K562 (cell line): ENCODE data around the gene TTYH2. TPM values are rescaled to one million over a fixed set of nuclear protein-coding genes. Genes with fewer than 3 reads are reported as not detected.

ENCODE experiments used
- ATAC-seq: fragments of 200-7000 bp; cut with Tn5 transposase; 3 replicates; pipeline ENCODE4 v1.9.1; 2020; ENCODE audit warnings: moderate library complexity
- BruUV-seq: library from RNA; stranded (reverse); fragments of 400-500 nt; replicated peaks from 2 replicates; lab custom pipeline; 2021; lab: Mats Ljungman, UMichigan
- CTCF ChIA-PET: fragments of 300-600 bp; formaldehyde crosslinking; extraction: SDS; loops from one replicate; lab custom pipeline; 2021; ENCODE audit warnings: low intra/inter-chr PET ratio; lab: Yijun Ruan, JAX
- POLR2A ChIA-PET: fragments of 300-600, 350-650 bp; sonication (Branson Sonifier 250); formaldehyde crosslinking; extraction: SDS; loops from one replicate; lab custom pipeline; 2021; ENCODE audit warnings: antibody characterized with exemption, inconsistent platforms; lab: Yijun Ruan, JAX
- DNase-seq, 4 experiments: peaks; one replicate each; pipeline versions ENCODE4 v3.0.0 to v3.0.0-alpha.2; 2011 to 2018; ENCODE audit warnings: low spot score in 3 of 4, mixed read lengths in 3 of 4; ENCODE audit errors: extremely low read depth in 1 of 4
- FAIRE-seq: peaks from 2 replicates; lab custom pipeline; 2011; peaks lifted over from hg19 to GRCh38; lab: Jason Lieb, UNC
- H2AFZ ChIP-seq: 2 replicates; pipeline ENCODE4 v1.6.0; 2011; ENCODE audit warnings: low read depth, low read length, control low read depth, inconsistent platforms
- H3K27ac ChIP-seq: fragments of 200-600 bp; 3 replicates; pipeline ENCODE4 v1.8.0; 2011; ENCODE audit warnings: low read depth, mild to moderate bottlenecking, control low read depth, inconsistent platforms, low read length, moderate library complexity, mixed read lengths; ENCODE audit errors: extremely low read depth
- H3K27me3 ChIP-seq, 2 experiments: fragments of 300-600 bp in 1 of 2; 2 replicates in 1 of 2; 3 replicates in 1 of 2; pipeline versions ENCODE4 v1.6.0 to v1.8.0; 2011; ENCODE audit warnings: inconsistent platforms in 2 of 2, low read length in 2 of 2, mild to moderate bottlenecking in 1 of 2, mixed read lengths in 1 of 2, moderate library complexity in 1 of 2; ENCODE audit not compliant: control insufficient read depth in 2 of 2, insufficient read depth in 2 of 2
- H3K36me3 ChIP-seq: fragments of 300-600 bp; 3 replicates; pipeline ENCODE4 v1.8.0; 2011; ENCODE audit warnings: mild to moderate bottlenecking, low read length, inconsistent platforms; ENCODE audit not compliant: control insufficient read depth, insufficient read depth
- H3K4me1 ChIP-seq, 2 experiments: fragments of 200-600 bp in 1 of 2; replicated peaks in 1 of 2; 2 replicates in 1 of 2; 3 replicates in 1 of 2; pipeline versions ENCODE4 v1.5.1 to v1.8.0; 2011; ENCODE audit warnings: inconsistent platforms in 2 of 2, low read length in 2 of 2, mild to moderate bottlenecking in 1 of 2, mixed read lengths in 1 of 2, moderate library complexity in 1 of 2; ENCODE audit not compliant: control insufficient read depth in 2 of 2, insufficient read depth in 2 of 2
- H3K4me2 ChIP-seq: 2 replicates; pipeline ENCODE4 v1.6.1; 2011; ENCODE audit warnings: low read length, control low read depth, inconsistent platforms, mixed read lengths; ENCODE audit not compliant: insufficient read depth
- H3K4me3 ChIP-seq: fragments of 200-600 bp; sonication (generic), shearing (Covaris generic); 2 replicates; pipeline ENCODE4 v1.5.1; 2016; ENCODE audit warnings: control low read depth, inconsistent platforms
- H3K79me2 ChIP-seq: fragments of 200-600 bp; 3 replicates; pipeline ENCODE4 v1.8.0; 2011; ENCODE audit warnings: low read length, inconsistent platforms; ENCODE audit not compliant: control insufficient read depth, insufficient read depth
- H3K9ac ChIP-seq, 2 experiments: 2 replicates each; pipeline versions ENCODE4 v1.6.0 to v1.6.1; 2011; ENCODE audit warnings: low read depth in 2 of 2, low read length in 2 of 2, control low read depth in 1 of 2, inconsistent platforms in 1 of 2, mild to moderate bottlenecking in 1 of 2, mixed read lengths in 1 of 2; ENCODE audit not compliant: insufficient read depth in 1 of 2
- H3K9me1 ChIP-seq: one replicate; pipeline ENCODE4 v1.6.0; 2011; ENCODE audit warnings: inconsistent platforms, mild to moderate bottlenecking, low read length, moderate library complexity; ENCODE audit not compliant: control insufficient read depth, insufficient read depth
- H3K9me3 ChIP-seq: replicated peaks from 2 replicates; pipeline ENCODE4 v1.5.1; 2011; ENCODE audit warnings: low read depth, low read length, inconsistent platforms; ENCODE audit not compliant: control insufficient read depth, insufficient read depth
- H4K20me1 ChIP-seq: replicated peaks from 2 replicates; pipeline ENCODE4 v1.6.1; 2011; ENCODE audit warnings: low read length, inconsistent platforms, mixed read lengths; ENCODE audit not compliant: control insufficient read depth, insufficient read depth
- ARID1B ChIP-seq: fragments of 450-650 bp; IDR thresholded peaks from 2 replicates; pipeline ENCODE4 v1.6.1; 2016; ENCODE audit warnings: antibody characterized with exemption, mild to moderate bottlenecking, inconsistent platforms
- BCLAF1 ChIP-seq, 2 experiments: fragments of 450-650 bp in 1 of 2; IDR thresholded peaks; 2 replicates each; pipeline ENCODE4 v1.6.1; 2011 to 2017; ENCODE audit warnings: low read depth in 2 of 2, antibody characterized with exemption in 1 of 2, borderline replicate concordance in 1 of 2, low read length in 1 of 2, mild to moderate bottlenecking in 1 of 2, mixed read lengths in 1 of 2; ENCODE audit not compliant: control insufficient read depth in 1 of 2
- BRCA1 ChIP-seq, 2 experiments: fragments of 450-650 bp in 1 of 2; sonication (generic) in 1 of 2; formaldehyde crosslinking in 1 of 2; IDR thresholded peaks; 2 replicates each; pipeline versions ENCODE4 v1.5.0 to v1.6.1; 2017 to 2020; ENCODE audit warnings: mild to moderate bottlenecking in 1 of 2, missing genetic modification reagents in 1 of 2
- DMBX1 ChIP-seq: fragments of 250-450 bp; sonication (Bioruptor Pico); IDR thresholded peaks from 2 replicates; pipeline ENCODE4 v1.8.0; 2022; ENCODE audit warnings: inconsistent platforms, mild to moderate bottlenecking, moderate library complexity, borderline replicate concordance
- FOXJ2 ChIP-seq: fragments of 200-800 bp; sonication (Bioruptor generic); IDR thresholded peaks from 2 replicates; pipeline ENCODE4 v1.6.1; 2016; ENCODE audit warnings: missing genetic modification characterization, missing compliant biosample characterization
- HOXB6 ChIP-seq: fragments of 250-450 bp; sonication (Bioruptor Pico); IDR thresholded peaks from 2 replicates; pipeline ENCODE4 v1.5.1; 2022; ENCODE audit warnings: mild to moderate bottlenecking, borderline replicate concordance
- KLF13 ChIP-seq: fragments of 450-650 bp; IDR thresholded peaks from 2 replicates; pipeline ENCODE4 v1.6.1; 2016; ENCODE audit warnings: missing genetic modification characterization, low read depth, mild to moderate bottlenecking, missing compliant biosample characterization, moderate library complexity, borderline replicate concordance
- MTF1 ChIP-seq: fragments of 250-450 bp; sonication (Bioruptor Pico); IDR thresholded peaks from 2 replicates; pipeline ENCODE4 v1.9.0; 2021; ENCODE audit warnings: moderate library complexity, mild to moderate bottlenecking, inconsistent platforms, borderline replicate concordance
- NELFE ChIP-seq: IDR thresholded peaks from 2 replicates; pipeline ENCODE4 v1.6.1; 2011; ENCODE audit warnings: mild to moderate bottlenecking; ENCODE audit not compliant: insufficient read depth, insufficient read length
- PATZ1 ChIP-seq: fragments of 250-450 bp; sonication (Bioruptor Pico); IDR thresholded peaks from 2 replicates; pipeline ENCODE4 v1.5.0; 2020; ENCODE audit warnings: mild to moderate bottlenecking, borderline replicate concordance
- POLR3A ChIP-seq: IDR thresholded peaks from 2 replicates; pipeline ENCODE4 v1.6.1; 2011; ENCODE audit warnings: borderline replicate concordance, mild to moderate bottlenecking, moderate library complexity; ENCODE audit not compliant: insufficient read length, insufficient read depth; ENCODE audit errors: extremely low read depth
- SMARCE1 ChIP-seq: fragments of 450-650 bp; IDR thresholded peaks from 2 replicates; pipeline ENCODE4 v1.7.1; 2016; ENCODE audit warnings: mild to moderate bottlenecking
- SNIP1 ChIP-seq: fragments of 450-650 bp; IDR thresholded peaks from 2 replicates; pipeline ENCODE4 v1.7.1; 2017; ENCODE audit warnings: low read depth, mild to moderate bottlenecking
- SUPT5H ChIP-seq: fragments of 450-650 bp; IDR thresholded peaks from 2 replicates; pipeline ENCODE4 v1.6.1; 2016
- ZNF512 ChIP-seq: IDR thresholded peaks from 2 replicates; pipeline ENCODE4 v1.6.1; 2016; ENCODE audit warnings: missing genetic modification characterization, missing compliant biosample characterization
- ZNF551 ChIP-seq: fragments of 250-450 bp; sonication (Bioruptor Pico); IDR thresholded peaks from 2 replicates; pipeline ENCODE4 v1.5.0; 2021; ENCODE audit warnings: mild to moderate bottlenecking, moderate library complexity
- WGBS: fragments of 100-300 bp; shearing (Covaris generic); methylation state at CpG from one replicate; pipeline ENCODE4 v1.1.6; 2016; ENCODE audit warnings: low coverage, mixed read lengths; ENCODE audit not compliant: insufficient coverage; ENCODE audit errors: missing lambda C conversion rate; 5-methylcytosine and 5-hydroxymethylcytosine counted together
- in situ Hi-C: fragments of 300-500 bp; cut with MboI; formaldehyde crosslinking; loops from 4 replicates; pipeline ENCODE4 v1.15.0; 2018; ENCODE audit warnings: inconsistent platforms, mixed read lengths
- intact Hi-C: fragments of 100-400 bp; cut with micrococcal nuclease; formaldehyde crosslinking; loops from 2 replicates; pipeline ENCODE4 v1.14.2; 2022
- polyA plus RNA-seq, 8 experiments: library from polyadenylated mRNA; depleted of rRNA in 4 of 8; stranded (reverse) in 5 of 8; unstranded in 3 of 8; fragments of >200 nt; fragmentation: Nextera tagmentation in 2 of 8; fragmentation: Illumina TruSeq in 1 of 8; extraction: Ambion mirVana in 2 of 8; extraction: Trizol in 1 of 8; gene quantifications; 2 replicates each; pipeline versions ENCODE4 v1.2.1 to v1.2.3, GENCODE V29; 2011 to 2014; ENCODE audit warnings: inconsistent platforms in 1 of 8, missing spikeins in 1 of 8
- total RNA-seq, 7 experiments: library from RNA; depleted of rRNA in 6 of 7; stranded (reverse); fragments of >200 nt in 6 of 7; fragmentation: Illumina TruSeq in 2 of 7; extraction: Trizol in 2 of 7; gene quantifications; 2 replicates each; pipeline versions ENCODE4 v1.2.1 to v1.2.3, GENCODE V29; 2011 to 2021; ENCODE audit warnings: low replicate concordance in 1 of 7

The TTYH2 gene
- total and polyA plus RNA-seq, 9 of the 15 experiments (the other 6 are each of a cell fraction or from before 2014, with no cell fraction given), result 0.03 to 2.0 (median 0.91) TPM

GRCh38 chr17:74179576-74179975, 33.8 kb upstream of the TTYH2 start:
- Histone ChIP-seq H3K9ac (no peak overlapping the region), H3K4me2 (no peak overlapping the region), H3K4me3 (no peak overlapping the region), H4K20me1 (peaks cover 4% of the 10 kb centered on the region; the same call in 1 of the 2 replicates), H3K4me1 (no peaks in the 10 kb centered on the region), H3K27me3 (peaks cover 8 to 48% of the 10 kb centered on the region in 2 experiments; a peak in 4 of 5 replicates), H2AFZ (no peak overlapping the region), H3K9me1 (no peaks in the 10 kb centered on the region), H3K79me2 (no peaks in the 10 kb centered on the region), H3K36me3 (no peaks in the 10 kb centered on the region), H3K27ac (no peak overlapping the region), H3K9me3 (no peaks in the 10 kb centered on the region)
- in situ Hi-C loops (loop anchor here (10.0 kb wide), 1 partner anchor 745 kb away; no protein-coding TSS in a partner anchor), intact Hi-C loops (loop anchor here (5.0 kb wide), 3 partner anchors 182 to 752 kb away; no protein-coding TSS in a partner anchor)
- BruUV-seq, result no TSS peak
- DNase-seq (no peak), FAIRE-seq (no peak), ATAC-seq (no peak)
- ChIA-PET POLR2A (interaction anchor here (0.6 kb wide), 1 partner anchor 69 kb away, joined by 3 read pairs; no protein-coding TSS in a partner anchor), CTCF (no interaction called here)
- WGBS, result 0% methylated on average over 4 of the region's 4 CpGs
- no peak for TF ChIP-seq KLF13
- no peak for TF ChIP-seq MTF1 (CRISPR knock-in tag)
- TF ChIP-seq ZNF551 (CRISPR knock-in tag), result no peak
- no peak for TF ChIP-seq BRCA1 (IDR thresholded peaks at IDR 0.05)
- TF ChIP-seq BRCA1 (CRISPR knock-in tag; IDR thresholded peaks at IDR 0.05), result no peak
- no peak for TF ChIP-seq ARID1B
- TF ChIP-seq ZNF512 (tag), result no peak
- TF ChIP-seq FOXJ2 (tag), result no peak
- TF ChIP-seq BCLAF1 (IDR thresholded peaks at IDR 0.05; ENCODE audit: borderline replicate concordance in 1 of 2, control insufficient read depth in 1 of 2, low read depth in 2 of 2, low read length in 1 of 2), result no peak
- TF ChIP-seq POLR3A, result no peak
- TF ChIP-seq HOXB6 (CRISPR knock-in tag), result no peak
- no peak for TF ChIP-seq PATZ1
- TF ChIP-seq SUPT5H, result no peak
- TF ChIP-seq SNIP1, result no peak
- TF ChIP-seq NELFE, result no peak
- no peak for TF ChIP-seq DMBX1
- TF ChIP-seq SMARCE1, result no peak
